Esophagus squamous epithelium (tissue), 5 donors: Measurements from ENCODE around the gene CHST8. TPM values are rescaled to one million over a fixed set of nuclear protein-coding genes. Genes with fewer than 3 reads are reported as not detected.

Experiments used
- DNase-seq: peaks from one replicate; lab custom pipeline; 2025; lab: John Stamatoyannopoulos, UW
- H3K27ac ChIP-seq, 4 donors: fragments of 200-600 bp; sonication (generic); one replicate each; pipeline ENCODE4 v1.5.1; 2016 to 2019; ENCODE audit warnings: mild to moderate bottlenecking in 1 of 4
- H3K27me3 ChIP-seq, 4 donors: fragments of 200-600 bp; sonication (generic); 1 replicate in 3 of 4; 2 replicates in 1 of 4; pipeline versions ENCODE4 v1.5.1 to v1.6.0; 2017 to 2021; ENCODE audit warnings: antibody characterized with exemption in 1 of 4
- H3K36me3 ChIP-seq, 3 donors: fragments of 200-600 bp; sonication (generic); one replicate each; pipeline ENCODE4 v1.5.1; 2016 to 2019
- H3K4me1 ChIP-seq, 3 donors: fragments of 200-600 bp; sonication (generic); one replicate each; pipeline ENCODE4 v1.5.1; 2017 to 2019
- H3K4me3 ChIP-seq, 4 donors: fragments of 200-600 bp; sonication (generic); 1 replicate in 3 of 4; 2 replicates in 1 of 4; pipeline ENCODE4 v1.5.1; 2016 to 2019; ENCODE audit warnings: mild to moderate bottlenecking in 2 of 4, moderate library complexity in 1 of 4
- H3K9me3 ChIP-seq, 3 donors: fragments of 200-600 bp; sonication (generic); one replicate each; pipeline ENCODE4 v1.5.1; 2016 to 2019
- CTCF ChIP-seq, 6 experiments: fragments of 450-650 bp in 4 of 6; fragments of 200-600 bp in 2 of 6; sonication (generic) in 2 of 6; IDR thresholded peaks; one replicate each; pipeline ENCODE4 v1.5.1; 2016 to 2019; ENCODE audit warnings: antibody characterized with exemption in 6 of 6, mild to moderate bottlenecking in 4 of 6, moderate library complexity in 4 of 6
- POLR2A ChIP-seq, 4 donors: fragments of 450-650 bp; IDR thresholded peaks; one replicate each; pipeline ENCODE4 v1.6.1; 2017; ENCODE audit warnings: antibody characterized with exemption in 4 of 4, mild to moderate bottlenecking in 4 of 4, moderate library complexity in 3 of 4
- WGBS, 2 donors: methylation state at CpG; one replicate each; pipeline ENCODE4 v1.1.5; 2018; 5-methylcytosine and 5-hydroxymethylcytosine counted together
- intact Hi-C: fragments of 100-400 bp; cut with DNase I; formaldehyde crosslinking; loops from one replicate; pipeline ENCODE4 v1.15.0; 2022
- total RNA-seq, 4 donors: library from RNA; depleted of rRNA; stranded (reverse); fragments of >200 nt; gene quantifications; one replicate each; pipeline ENCODE4 v1.1.0, GENCODE V29; 2016
- donor health status: DM: yes; HTN: yes; CAD: no.

The CHST8 gene
- total RNA-seq, 4 donors from 2014 or later, result 0.38 TPM; not detected in 3

GRCh38 chr19:33802801-33803200 lies 181.0 kb downstream of the CHST8 start:
- H3K27ac ChIP-seq, result peak overlapping the region; percentile 67 to 83 (median 76)
- no peaks in the 10 kb centered on the region for H3K9me3 ChIP-seq
- no peaks in the 10 kb centered on the region for H3K27me3 ChIP-seq
- no peak for DNase-seq
- TF ChIP-seq POLR2A (IDR thresholded peaks at IDR 0.05), result no peak
- TF ChIP-seq CTCF (IDR thresholded peaks at IDR 0.05), result no peak
- 100% methylated on average over 1 of the region's 1 CpG; no CpG with 5 or more reads in 1 of the 2 donors for WGBS, 2 donors
- H3K4me3 ChIP-seq, result no peak overlapping the region
- H3K36me3 ChIP-seq, result peaks cover 0 to 75% (median 13%) of the 10 kb centered on the region in 3 donors
- peaks cover 19 to 92% (median 52%) of the 10 kb centered on the region in 3 donors for H3K4me1 ChIP-seq
- intact Hi-C loops, result no loop called here

GRCh38 chr19:33803383-33803782 lies 181.6 kb downstream of the CHST8 start:
- H3K36me3 ChIP-seq, result peaks cover 0 to 81% (median 13%) of the 10 kb centered on the region in 3 donors
- DNase-seq, result no peak
- 86 to 94% methylated on average over 1 to 3 of the region's 9 CpGs for WGBS, 2 donors
- no peaks in the 10 kb centered on the region for H3K9me3 ChIP-seq
- H3K4me3 ChIP-seq, result no peak overlapping the region
- intact Hi-C loops, result no loop called here
- H3K4me1 ChIP-seq, result peaks cover 14 to 92% (median 52%) of the 10 kb centered on the region in 3 donors
- no peak for TF ChIP-seq CTCF (IDR thresholded peaks at IDR 0.05)
- no peak for TF ChIP-seq POLR2A (IDR thresholded peaks at IDR 0.05)
- peak overlapping the region; percentile 67 to 83 (median 76) for H3K27ac ChIP-seq
- H3K27me3 ChIP-seq, result no peaks in the 10 kb centered on the region

- intact Hi-C loops, result no loop called here
- H3K36me3 ChIP-seq, result peaks cover 0 to 89% (median 17%) of the 10 kb centered on the region in 3 donors
- 45 to 75% methylated on average over 4 to 7 of the region's 10 CpGs for WGBS, 2 donors
- TF ChIP-seq POLR2A (IDR thresholded peaks at IDR 0.05) (no peak), CTCF (IDR thresholded peaks at IDR 0.05) (no peak)
- H3K4me1 ChIP-seq, result peaks cover 10 to 85% (median 52%) of the 10 kb centered on the region in 3 donors
- no peak overlapping the region for H3K4me3 ChIP-seq
- H3K27ac ChIP-seq, result peak overlapping the region; percentile 67 to 83 (median 76)
- no peaks in the 10 kb centered on the region for H3K9me3 ChIP-seq
- no peaks in the 10 kb centered on the region for H3K27me3 ChIP-seq
- no peak for DNase-seq
These were observed 182.5 kb downstream of the CHST8 start for GRCh38 chr19:33804021-33804799.

GRCh38 chr19:33805313-33805712 lies 183.6 kb downstream of the CHST8 start:
- no peak for TF ChIP-seq CTCF (IDR thresholded peaks at IDR 0.05)
- TF ChIP-seq POLR2A (IDR thresholded peaks at IDR 0.05), result no peak
- peaks cover 0 to 93% (median 17%) of the 10 kb centered on the region in 3 donors for H3K36me3 ChIP-seq
- intact Hi-C loops, result no loop called here
- peaks cover 10 to 81% (median 42%) of the 10 kb centered on the region in 3 donors for H3K4me1 ChIP-seq
- H3K27ac ChIP-seq, result peak overlapping the region; percentile 61 to 83 (median 74)
- H3K4me3 ChIP-seq, result no peak overlapping the region
- no peak for DNase-seq
- H3K9me3 ChIP-seq, result no peaks in the 10 kb centered on the region
- WGBS, 2 donors, result 94% methylated on average over 2 of the region's 3 CpGs; no CpG with 5 or more reads in 1 of the 2 donors
- H3K27me3 ChIP-seq, result no peaks in the 10 kb centered on the region

GRCh38 chr19:33805840-33806433 lies 184.2 kb downstream of the CHST8 start:
- Histone ChIP-seq H3K27me3 (no peaks in the 10 kb centered on the region), H3K27ac (peak overlapping the region; percentile 61 to 83 (median 74)), H3K36me3 (peaks cover 2 to 93% (median 16%) of the 10 kb centered on the region in 3 donors), H3K4me3 (no peak overlapping the region), H3K9me3 (no peaks in the 10 kb centered on the region), H3K4me1 (peaks cover 10 to 77% (median 40%) of the 10 kb centered on the region in 3 donors)
- intact Hi-C loops, result no loop called here
- TF ChIP-seq POLR2A (IDR thresholded peaks at IDR 0.05) (no peak), CTCF (IDR thresholded peaks at IDR 0.05) (peak in 3 of 6 experiments; percentile 7 to 44 (median 27))
- WGBS, 2 donors, result 73 to 79% methylated on average over 5 to 8 of the region's 9 CpGs
- no peak for DNase-seq
